ENCODE results near the gene HESX1.

The HESX1 gene

GRCh38 chr3:57227204-57227929, 27.6 kb upstream of the HESX1 start, which contains the start of gene APPL1:
Gene APPL1, plus strand, starts transcription at chr3:57227729. Its CDS starts 155 bp downstream, at chr3:57227884.
- peak within 1 kb of the TSS; percentile 84 for H3K4me2 ChIP-seq (ENCODE audit: insufficient read depth, low read length)
- peak; percentile 92 for DNase-seq
- H2AFZ ChIP-seq (ENCODE audit: low read depth, low read length): peak within 1 kb of the TSS; percentile 93
- peaks cover 48% of the 10 kb centered on the region for H3K79me2 ChIP-seq (ENCODE audit: insufficient read depth, low read length)
- H3K4me1 ChIP-seq (ENCODE audit: insufficient read depth, low read length): peaks cover 28% of the 10 kb centered on the region
- H4K20me1 ChIP-seq (ENCODE audit: insufficient read depth, low read length): peaks cover 6% of the 10 kb centered on the region; the same call in 1 of the 2 replicates
- TF ChIP-seq CTCF (IDR thresholded peaks at IDR 0.05; ENCODE audit: borderline replicate concordance, extremely low read depth, low read length, poor library complexity, severe bottlenecking) (peak; percentile 25), EZH2 (IDR thresholded peaks at IDR 0.05; ENCODE audit: borderline replicate concordance, low read depth, low read length, severe bottlenecking) (no peak)
- H3K27ac ChIP-seq (ENCODE audit: low read length): peak within 1 kb of the TSS; percentile 74
- H3K9ac ChIP-seq (ENCODE audit: low read depth, low read length): peak within 1 kb of the TSS; percentile 69
- no peaks in the 10 kb centered on the region for H3K9me3 ChIP-seq (ENCODE audit: insufficient read depth, low read length, severe bottlenecking)
- H3K27me3 ChIP-seq (ENCODE audit: insufficient read depth, low read length, poor library complexity): no peaks in the 10 kb centered on the region
- peak; percentile 94 for ATAC-seq (ENCODE audit: insufficient read depth, low read depth)
- peak within 1 kb of the TSS; percentile 85 to 87 for H3K4me3 ChIP-seq (ENCODE audit: low read depth in 1 of 2, low read length in 2 of 2)
- no peaks in the 10 kb centered on the region for H3K36me3 ChIP-seq (ENCODE audit: insufficient read depth, low read length)

- H3K27ac ChIP-seq (ENCODE audit: low read length): no peak overlapping the region
- H3K4me3 ChIP-seq (ENCODE audit: low read depth in 1 of 2, low read length in 2 of 2): no peak overlapping the region
- ATAC-seq (ENCODE audit: insufficient read depth, low read depth): no peak
- no peaks in the 10 kb centered on the region for H3K27me3 ChIP-seq (ENCODE audit: insufficient read depth, low read length, poor library complexity)
- H3K9me3 ChIP-seq (ENCODE audit: insufficient read depth, low read length, severe bottlenecking): no peaks in the 10 kb centered on the region
- no peak for DNase-seq
- peak overlapping the region; percentile 64; the same call in 1 of the 2 replicates for H2AFZ ChIP-seq (ENCODE audit: low read depth, low read length)
- TF ChIP-seq CTCF (IDR thresholded peaks at IDR 0.05; ENCODE audit: borderline replicate concordance, extremely low read depth, low read length, poor library complexity, severe bottlenecking) (no peak), EZH2 (IDR thresholded peaks at IDR 0.05; ENCODE audit: borderline replicate concordance, low read depth, low read length, severe bottlenecking) (no peak)
- H3K4me1 ChIP-seq (ENCODE audit: insufficient read depth, low read length): peaks cover 28% of the 10 kb centered on the region
- H3K4me2 ChIP-seq (ENCODE audit: insufficient read depth, low read length): peak overlapping the region; percentile 25; the same call in 1 of the 2 replicates
- no peak overlapping the region for H3K9ac ChIP-seq (ENCODE audit: low read depth, low read length)
- H3K79me2 ChIP-seq (ENCODE audit: insufficient read depth, low read length): peaks cover 36% of the 10 kb centered on the region
- H3K36me3 ChIP-seq (ENCODE audit: insufficient read depth, low read length): no peaks in the 10 kb centered on the region
- H4K20me1 ChIP-seq (ENCODE audit: insufficient read depth, low read length): peaks cover 3% of the 10 kb centered on the region; the same call in 1 of the 2 replicates
Measured at GRCh38 chr3:57226176-57226575, 26.4 kb upstream of the HESX1 start.

- H3K4me1 ChIP-seq (ENCODE audit: insufficient read depth, low read length): peaks cover 22% of the 10 kb centered on the region
- H3K36me3 ChIP-seq (ENCODE audit: insufficient read depth, low read length): no peaks in the 10 kb centered on the region
- H4K20me1 ChIP-seq (ENCODE audit: insufficient read depth, low read length): 0 out of 2 replicates have a peak, but pooled peaks cover under 1% of the 10 kb centered on the region
- DNase-seq (no peak), ATAC-seq (ENCODE audit: insufficient read depth, low read depth) (no peak)
- TF ChIP-seq EZH2 (IDR thresholded peaks at IDR 0.05; ENCODE audit: borderline replicate concordance, low read depth, low read length, severe bottlenecking) (no peak), CTCF (IDR thresholded peaks at IDR 0.05; ENCODE audit: borderline replicate concordance, extremely low read depth, low read length, poor library complexity, severe bottlenecking) (no peak)
- H3K4me3 ChIP-seq (ENCODE audit: low read depth in 1 of 2, low read length in 2 of 2): no peak overlapping the region
- no peaks in the 10 kb centered on the region for H3K9me3 ChIP-seq (ENCODE audit: insufficient read depth, low read length, severe bottlenecking)
- H3K27ac ChIP-seq (ENCODE audit: low read length): no peak overlapping the region
- H3K4me2 ChIP-seq (ENCODE audit: insufficient read depth, low read length): no peak overlapping the region
- no peak overlapping the region for H2AFZ ChIP-seq (ENCODE audit: low read depth, low read length)
- H3K9ac ChIP-seq (ENCODE audit: low read depth, low read length): no peak overlapping the region
- no peaks in the 10 kb centered on the region for H3K27me3 ChIP-seq (ENCODE audit: insufficient read depth, low read length, poor library complexity)
- H3K79me2 ChIP-seq (ENCODE audit: insufficient read depth, low read length): peaks cover 22% of the 10 kb centered on the region
Measured at GRCh38 chr3:57224856-57225255, 25.1 kb upstream of the HESX1 start.
